Loucy (cell line): ENCODE data around the gene KCNH2.
A peak's percentile ranks its signal among the peaks of the same experiment; 100 is the strongest.

ENCODE experiments used
- H2AFZ ChIP-seq: fragments of 200-600 bp; sonication (generic); 2 replicates; pipeline ENCODE4 v1.6.0; 2016; ENCODE audit warnings: antibody characterized with exemption, mild to moderate bottlenecking, low read length, moderate library complexity
- H3F3A ChIP-seq: fragments of 200-600 bp; 2 replicates; pipeline ENCODE4 v1.6.0; 2016; ENCODE audit warnings: antibody characterized with exemption, low read depth, mild to moderate bottlenecking
- H3K27me3 ChIP-seq: fragments of 200-600 bp; sonication (generic); 2 replicates; pipeline ENCODE4 v1.6.1; 2014; ENCODE audit warnings: low read length, mild to moderate bottlenecking; ENCODE audit not compliant: insufficient read depth, poor library complexity, severe bottlenecking
- H3K36me3 ChIP-seq: fragments of 200-600 bp; sonication (generic); 2 replicates; pipeline ENCODE4 v1.6.1; 2016; ENCODE audit warnings: low read length; ENCODE audit not compliant: insufficient read depth
- H3K4me1 ChIP-seq: fragments of 200-600 bp; sonication (generic); 2 replicates; pipeline ENCODE4 v1.5.1; 2014; ENCODE audit warnings: low read length, mild to moderate bottlenecking; ENCODE audit not compliant: insufficient read depth, poor library complexity, severe bottlenecking
- H3K4me2 ChIP-seq: fragments of 200-600 bp; sonication (generic); 2 replicates; pipeline ENCODE4 v1.6.0; 2014; ENCODE audit warnings: antibody characterized with exemption, low read length, low read depth, mild to moderate bottlenecking; ENCODE audit not compliant: poor library complexity, severe bottlenecking
- H3K4me3 ChIP-seq: fragments of 200-600 bp; sonication (generic); 2 replicates; pipeline ENCODE4 v1.5.1; 2014; ENCODE audit warnings: low read length, mild to moderate bottlenecking, mixed read lengths; ENCODE audit not compliant: poor library complexity, severe bottlenecking
- H3K79me2 ChIP-seq: fragments of 200-600 bp; sonication (generic); 2 replicates; pipeline ENCODE4 v1.6.1; 2014; ENCODE audit warnings: low read length; ENCODE audit not compliant: insufficient read depth
- H3K9ac ChIP-seq: fragments of 200-600 bp; sonication (generic); 2 replicates; pipeline ENCODE4 v1.6.0; 2014; ENCODE audit warnings: mild to moderate bottlenecking, low read depth, low read length, moderate library complexity; ENCODE audit not compliant: poor library complexity, severe bottlenecking
- H3K9me2 ChIP-seq: fragments of 200-600 bp; sonication (generic); replicated peaks from 2 replicates; pipeline ENCODE4 v1.6.1; 2016; ENCODE audit warnings: low read depth, low read length, mixed read lengths
- H3K9me3 ChIP-seq: fragments of 200-600 bp; sonication (generic); 2 replicates; pipeline ENCODE4 v1.6.1; 2014; ENCODE audit warnings: mild to moderate bottlenecking, antibody characterized with exemption, low read length, low read depth; ENCODE audit not compliant: insufficient read depth
- H4K20me1 ChIP-seq: fragments of 200-600 bp; sonication (generic); 2 replicates; pipeline ENCODE4 v1.6.0; 2014; ENCODE audit warnings: antibody characterized with exemption, low read length, mild to moderate bottlenecking; ENCODE audit not compliant: insufficient read depth, poor library complexity, severe bottlenecking
- CTCF ChIP-seq: fragments of 200-600 bp; sonication (generic); conservative IDR thresholded peaks from 2 replicates; pipeline ENCODE4 v1.5.1; 2014; ENCODE audit warnings: mild to moderate bottlenecking, antibody characterized with exemption, low read length
- EZH2phosphoT487 ChIP-seq: fragments of 200-600 bp; IDR thresholded peaks from 2 replicates; pipeline ENCODE4 v1.6.1; 2018; ENCODE audit warnings: antibody characterized with exemption, mild to moderate bottlenecking, moderate library complexity, borderline replicate concordance

KCNH2 gene

GRCh38 chr7:150923802-150924201, 54.3 kb downstream of the KCNH2 start:
- Histone ChIP-seq H3K27me3 (no peaks in the 10 kb centered on the region), H3F3A (no peaks in the 10 kb centered on the region), H3K4me3 (no peak overlapping the region), H3K9ac (no peak overlapping the region), H2AFZ (no peak overlapping the region), H3K9me3 (no peaks in the 10 kb centered on the region), H3K4me2 (peak overlapping the region; percentile 35), H4K20me1 (no peaks in the 10 kb centered on the region), H3K9me2 (no peaks in the 10 kb centered on the region), H3K79me2 (no peaks in the 10 kb centered on the region), H3K36me3 (no peaks in the 10 kb centered on the region), H3K4me1 (peaks cover 14% of the 10 kb centered on the region)
- no peak for TF ChIP-seq EZH2phosphoT487
- TF ChIP-seq CTCF: no peak

- H3K36me3 ChIP-seq: no peaks in the 10 kb centered on the region
- H3K9me2 ChIP-seq: no peaks in the 10 kb centered on the region
- no peaks in the 10 kb centered on the region for H3K27me3 ChIP-seq
- peaks cover 14% of the 10 kb centered on the region for H3K4me1 ChIP-seq
- no peak overlapping the region for H3K9ac ChIP-seq
- H3K9me3 ChIP-seq: no peaks in the 10 kb centered on the region
- no peak for TF ChIP-seq CTCF
- TF ChIP-seq EZH2phosphoT487: no peak
- no peaks in the 10 kb centered on the region for H3F3A ChIP-seq
- no peaks in the 10 kb centered on the region for H3K79me2 ChIP-seq
- H2AFZ ChIP-seq: no peak overlapping the region
- no peak overlapping the region for H3K4me3 ChIP-seq
- no peaks in the 10 kb centered on the region for H4K20me1 ChIP-seq
- H3K4me2 ChIP-seq: peak overlapping the region; percentile 35
Measured at GRCh38 chr7:150923196-150923595, 54.9 kb downstream of the KCNH2 start.

- no peak overlapping the region for H3K9ac ChIP-seq
- H3K4me2 ChIP-seq: no peak overlapping the region
- no peaks in the 10 kb centered on the region for H4K20me1 ChIP-seq
- H3K4me3 ChIP-seq: no peak overlapping the region
- no peaks in the 10 kb centered on the region for H3F3A ChIP-seq
- H3K9me3 ChIP-seq: no peaks in the 10 kb centered on the region
- no peaks in the 10 kb centered on the region for H3K9me2 ChIP-seq
- peaks cover 14% of the 10 kb centered on the region for H3K4me1 ChIP-seq
- no peaks in the 10 kb centered on the region for H3K79me2 ChIP-seq
- no peak overlapping the region for H2AFZ ChIP-seq
- TF ChIP-seq CTCF (no peak), EZH2phosphoT487 (no peak)
- no peaks in the 10 kb centered on the region for H3K36me3 ChIP-seq
- H3K27me3 ChIP-seq: no peaks in the 10 kb centered on the region
Measured at GRCh38 chr7:150919160-150919559, 59.0 kb downstream of the KCNH2 start.
